ENCODE data around the gene NDUFS8. TPM values are rescaled to one million over a fixed set of nuclear protein-coding genes. Genes with fewer than 3 reads are reported as not detected.

NDUFS8 gene
- total RNA-seq, 1 experiment from 2014 or later, result 214 TPM

- Mint-ChIP-seq H3K9me3 (no peaks in the 10 kb centered on the region), H3K36me3 (ENCODE audit: insufficient read depth in 1 of 3, low read depth in 3 of 3) (peaks cover 3 to 24% (median 4%) of the 10 kb centered on the region in 3 experiments; a peak in 5 of 7 replicates), H3K27me3 (ENCODE audit: low read depth) (no peaks in the 10 kb centered on the region; the same call in 1 of the 2 replicates), H3K4me1 (peaks cover 6 to 11% of the 10 kb centered on the region in 2 experiments), H3K4me3 (no peak overlapping the region; a peak in 1 of 5 replicates), H3K27ac (peak overlapping the region in 2 of 3 experiments; percentile 30 to 80; a peak in 4 of 7 replicates)
- H3K14ac ChIP-seq (ENCODE audit: insufficient read depth, low read length), result no peak overlapping the region
- no peaks in the 10 kb centered on the region for H3K79me2 ChIP-seq (ENCODE audit: insufficient read depth, low read length)
- no peak overlapping the region for H2BK12ac ChIP-seq (ENCODE audit: insufficient read length, low read depth, low read length)
- no peak overlapping the region for H2BK5ac ChIP-seq (ENCODE audit: insufficient read length, low read length)
- H3K18ac ChIP-seq (ENCODE audit: insufficient read length, low read depth, low read length), result no peak overlapping the region
- H3K4me2 ChIP-seq (ENCODE audit: insufficient read depth, insufficient read length, low read length), result no peak overlapping the region
- no peak overlapping the region for H2BK15ac ChIP-seq (ENCODE audit: low read depth, low read length)
- no peak overlapping the region for H3K27ac ChIP-seq (ENCODE audit: insufficient read length, low read depth, low read length)
- H3K4ac ChIP-seq (ENCODE audit: low read depth, low read length), result no peak overlapping the region
- no peak overlapping the region for H3T11ph ChIP-seq (ENCODE audit: low read length)
- H2BK20ac ChIP-seq (ENCODE audit: low read depth, low read length, poor library complexity, severe bottlenecking), result no peak overlapping the region
- WGBS (ENCODE audit: extremely low coverage, insufficient read length, low lambda C conversion rate), result no CpG with 5 or more reads among the region's 18 CpGs
- H4K20me1 ChIP-seq (ENCODE audit: control insufficient read depth, insufficient read depth, insufficient read length), result peaks cover 2% of the 10 kb centered on the region
- H3K23ac ChIP-seq (ENCODE audit: insufficient read length, low read depth, low read length), result no peak overlapping the region
- H3K4me1 ChIP-seq (ENCODE audit: insufficient read depth, low read length), result no peaks in the 10 kb centered on the region
- H3K23me2 ChIP-seq (ENCODE audit: insufficient read length, low read depth, low read length, poor library complexity, severe bottlenecking), result no peaks in the 10 kb centered on the region
- no peak overlapping the region for H2AK5ac ChIP-seq (ENCODE audit: insufficient read length, low read length)
- no peak overlapping the region for H3K9ac ChIP-seq (ENCODE audit: extremely low read depth, insufficient read length, low read length)
- DNase-seq, result peak; percentile 32
- no peak overlapping the region for H2AFZ ChIP-seq (ENCODE audit: low read length)
- no peak overlapping the region for H4K8ac ChIP-seq (replicated peaks; ENCODE audit: insufficient read length, low read depth, low read length)
- H4K91ac ChIP-seq (ENCODE audit: insufficient read length, low read depth, low read length), result no peak overlapping the region
- H3K56ac ChIP-seq (ENCODE audit: insufficient read length, low read depth, low read length), result no peak overlapping the region
- no peak for TF ChIP-seq CTCF (conservative IDR thresholded peaks at IDR 0.05)
- H3K9me3 ChIP-seq (ENCODE audit: control insufficient read depth, low read depth, low read length), result no peaks in the 10 kb centered on the region
- no peak overlapping the region for H2BK120ac ChIP-seq (ENCODE audit: low read depth, low read length, poor library complexity, severe bottlenecking)
- no peak overlapping the region for H4K5ac ChIP-seq (ENCODE audit: insufficient read length, low read depth, low read length)
- H3K79me1 ChIP-seq (ENCODE audit: insufficient read depth, low read depth, low read length, poor library complexity, severe bottlenecking), result no peaks in the 10 kb centered on the region
- no peaks in the 10 kb centered on the region for H3K27me3 ChIP-seq (ENCODE audit: insufficient read depth, low read length)
Measured at GRCh38 chr11:68050371-68050841, 19.9 kb downstream of the NDUFS8 start.
